GM23338 (cell line): Measurements from ENCODE around the gene ABHD10. TPM values are rescaled to one million over a fixed set of nuclear protein-coding genes. Genes with fewer than 3 reads are reported as not detected.

Experiments
- ATAC-seq: fragments of 200-7000 bp; cut with Tn5 transposase; 3 replicates; pipeline ENCODE4 v1.9.1; 2020
- DNase-seq: peaks from one replicate; pipeline ENCODE4 v3.0.0-alpha.2; 2015; ENCODE audit warnings: low spot score
- H2AFZ ChIP-seq: fragments of 200-600 bp; sonication (generic); 2 replicates; pipeline ENCODE4 v1.8.0; 2016; ENCODE audit warnings: antibody characterized with exemption, mild to moderate bottlenecking, moderate library complexity
- H3F3A ChIP-seq: fragments of 200-600 bp; sonication (generic); replicated peaks from 2 replicates; pipeline ENCODE4 v1.8.0; 2017; ENCODE audit warnings: antibody characterized with exemption, mixed run types, low read depth
- H3K27ac ChIP-seq: fragments of 200-600 bp; sonication (generic); 2 replicates; pipeline ENCODE4 v1.6.1; 2016; ENCODE audit warnings: low read depth
- H3K27me3 ChIP-seq: fragments of 200-600 bp; sonication (generic); 2 replicates; pipeline ENCODE4 v1.8.0; 2016; ENCODE audit warnings: mild to moderate bottlenecking, mixed run types, moderate library complexity; ENCODE audit not compliant: insufficient read depth
- H3K36me3 ChIP-seq: fragments of 200-600 bp; sonication (generic); 2 replicates; pipeline ENCODE4 v1.8.0; 2016; ENCODE audit warnings: mild to moderate bottlenecking; ENCODE audit not compliant: insufficient read depth
- H3K4me1 ChIP-seq: fragments of 200-600 bp; sonication (generic); 2 replicates; pipeline ENCODE4 v1.8.0; 2016; ENCODE audit warnings: mild to moderate bottlenecking, moderate library complexity; ENCODE audit not compliant: insufficient read depth
- H3K4me2 ChIP-seq: fragments of 200-600 bp; sonication (generic); 2 replicates; pipeline ENCODE4 v1.7.1; 2017; ENCODE audit warnings: mixed run types
- H3K4me3 ChIP-seq: fragments of 200-600 bp; sonication (generic); 2 replicates; pipeline ENCODE4 v1.6.1; 2016; ENCODE audit warnings: mixed run types
- H3K79me2 ChIP-seq: fragments of 200-600 bp; sonication (generic); replicated peaks from 2 replicates; pipeline ENCODE4 v1.8.0; 2017; ENCODE audit warnings: mild to moderate bottlenecking; ENCODE audit not compliant: insufficient read depth
- H3K9me2 ChIP-seq: fragments of 200-600 bp; sonication (generic); 2 replicates; pipeline ENCODE4 v1.8.0; 2017; ENCODE audit not compliant: insufficient read depth
- H4K20me1 ChIP-seq: fragments of 200-600 bp; sonication (generic); replicated peaks from 2 replicates; pipeline ENCODE4 v1.8.0; 2017; ENCODE audit warnings: mild to moderate bottlenecking; ENCODE audit not compliant: insufficient read depth
- H3K27ac Mint-ChIP-seq: 2 replicates; pipeline ENCODE4 v1.8.0; 2020; ENCODE audit warnings: inconsistent platforms, mild to moderate bottlenecking, moderate library complexity, mixed read lengths
- H3K27me3 Mint-ChIP-seq: 3 replicates; pipeline ENCODE4 v1.8.0; 2022; ENCODE audit warnings: low read depth, mild to moderate bottlenecking, moderate library complexity, mixed read lengths, inconsistent platforms; ENCODE audit not compliant: insufficient read depth, poor library complexity
- H3K36me3 Mint-ChIP-seq: 3 replicates; pipeline ENCODE4 v1.8.0; 2021; ENCODE audit warnings: low read depth, mild to moderate bottlenecking, inconsistent platforms, moderate library complexity, mixed read lengths
- H3K4me1 Mint-ChIP-seq: 3 replicates; pipeline ENCODE4 v1.8.0; 2020; ENCODE audit warnings: mild to moderate bottlenecking, inconsistent platforms, mixed read lengths
- H3K4me3 Mint-ChIP-seq: 3 replicates; pipeline ENCODE4 v1.8.0; 2021; ENCODE audit warnings: moderate library complexity, mild to moderate bottlenecking, inconsistent platforms, mixed read lengths
- H3K9me3 Mint-ChIP-seq: 3 replicates; pipeline ENCODE4 v1.8.0; 2020; ENCODE audit warnings: moderate library complexity, mild to moderate bottlenecking, inconsistent platforms, mixed read lengths
- CTCF ChIP-seq, 2 experiments: fragments of 200-600 bp in 1 of 2; sonication (generic) in 1 of 2; conservative IDR thresholded peaks; 2 replicates each; pipeline versions ENCODE4 v1.5.1 to v1.6.1; 2016 to 2017; ENCODE audit warnings: antibody characterized with exemption in 2 of 2, low read depth in 2 of 2, mild to moderate bottlenecking in 2 of 2, moderate library complexity in 1 of 2
- NANOG ChIP-seq: IDR thresholded peaks from 2 replicates; pipeline ENCODE4 v1.6.1; 2016; ENCODE audit warnings: antibody characterized with exemption, borderline replicate concordance
- polyA plus RNA-seq: library from polyadenylated mRNA; unstranded; fragments of >200 nt; fragmentation: Nextera tagmentation; extraction: Ambion mirVana; gene quantifications from 2 replicates; pipeline ENCODE4 v1.2.1, GENCODE V29; 2016
- total RNA-seq: library from RNA; depleted of rRNA; stranded (reverse); fragments of >200 nt; shearing (Covaris generic); gene quantifications from 2 replicates; pipeline ENCODE4 v1.2.3, GENCODE V29; 2014
- TF ChIP-seq, protein P1 (sequence below): fragments of 250-450 bp; sonication (Bioruptor Pico); IDR thresholded peaks from 2 replicates; pipeline ENCODE4 v1.5.0; 2020; ENCODE audit warnings: mild to moderate bottlenecking, moderate library complexity
- TF ChIP-seq, protein P2 (sequence below): IDR thresholded peaks from one replicate; pipeline ENCODE4 v1.6.1; 2018; ENCODE audit warnings: antibody characterized with exemption; ENCODE audit not compliant: unreplicated experiment

Gene ABHD10
- total and polyA plus RNA-seq, 2 experiments from 2014 or later = 16.9 to 28.0 TPM

DNA sequence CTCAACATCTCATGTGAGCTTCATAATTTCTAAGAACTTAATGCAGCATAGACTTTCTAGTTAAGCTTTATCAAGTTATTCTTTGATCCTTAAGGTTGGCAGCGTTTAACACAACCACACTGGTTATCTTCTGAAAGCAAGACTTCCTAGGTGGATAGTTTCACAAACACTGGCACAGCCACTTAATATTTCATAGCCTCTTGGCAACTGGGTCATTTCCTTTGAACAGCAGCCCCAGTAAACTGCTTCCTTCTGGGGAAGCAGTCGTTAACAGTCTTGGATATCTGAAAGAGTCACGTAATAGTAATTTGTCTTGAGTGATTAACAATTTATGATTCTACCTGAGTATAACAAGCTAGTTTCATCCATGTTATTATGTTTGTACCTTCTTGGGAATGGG lies 45.9 kb upstream of the ABHD10 start:
- peaks cover 9% of the 10 kb centered on the region; the same call in 1 of the 2 replicates for H3K4me1 ChIP-seq
- peaks cover 10% of the 10 kb centered on the region; the same call in 2 of the 3 replicates for H3K36me3 Mint-ChIP-seq
- peaks cover 1% of the 10 kb centered on the region for H3K27me3 Mint-ChIP-seq
- TF ChIP-seq NANOG = no peak
- no peak for TF ChIP-seq CTCF (conservative IDR thresholded peaks at IDR 0.05; ENCODE audit: low read depth in 2 of 2)
- TF ChIP-seq, protein P1, sequence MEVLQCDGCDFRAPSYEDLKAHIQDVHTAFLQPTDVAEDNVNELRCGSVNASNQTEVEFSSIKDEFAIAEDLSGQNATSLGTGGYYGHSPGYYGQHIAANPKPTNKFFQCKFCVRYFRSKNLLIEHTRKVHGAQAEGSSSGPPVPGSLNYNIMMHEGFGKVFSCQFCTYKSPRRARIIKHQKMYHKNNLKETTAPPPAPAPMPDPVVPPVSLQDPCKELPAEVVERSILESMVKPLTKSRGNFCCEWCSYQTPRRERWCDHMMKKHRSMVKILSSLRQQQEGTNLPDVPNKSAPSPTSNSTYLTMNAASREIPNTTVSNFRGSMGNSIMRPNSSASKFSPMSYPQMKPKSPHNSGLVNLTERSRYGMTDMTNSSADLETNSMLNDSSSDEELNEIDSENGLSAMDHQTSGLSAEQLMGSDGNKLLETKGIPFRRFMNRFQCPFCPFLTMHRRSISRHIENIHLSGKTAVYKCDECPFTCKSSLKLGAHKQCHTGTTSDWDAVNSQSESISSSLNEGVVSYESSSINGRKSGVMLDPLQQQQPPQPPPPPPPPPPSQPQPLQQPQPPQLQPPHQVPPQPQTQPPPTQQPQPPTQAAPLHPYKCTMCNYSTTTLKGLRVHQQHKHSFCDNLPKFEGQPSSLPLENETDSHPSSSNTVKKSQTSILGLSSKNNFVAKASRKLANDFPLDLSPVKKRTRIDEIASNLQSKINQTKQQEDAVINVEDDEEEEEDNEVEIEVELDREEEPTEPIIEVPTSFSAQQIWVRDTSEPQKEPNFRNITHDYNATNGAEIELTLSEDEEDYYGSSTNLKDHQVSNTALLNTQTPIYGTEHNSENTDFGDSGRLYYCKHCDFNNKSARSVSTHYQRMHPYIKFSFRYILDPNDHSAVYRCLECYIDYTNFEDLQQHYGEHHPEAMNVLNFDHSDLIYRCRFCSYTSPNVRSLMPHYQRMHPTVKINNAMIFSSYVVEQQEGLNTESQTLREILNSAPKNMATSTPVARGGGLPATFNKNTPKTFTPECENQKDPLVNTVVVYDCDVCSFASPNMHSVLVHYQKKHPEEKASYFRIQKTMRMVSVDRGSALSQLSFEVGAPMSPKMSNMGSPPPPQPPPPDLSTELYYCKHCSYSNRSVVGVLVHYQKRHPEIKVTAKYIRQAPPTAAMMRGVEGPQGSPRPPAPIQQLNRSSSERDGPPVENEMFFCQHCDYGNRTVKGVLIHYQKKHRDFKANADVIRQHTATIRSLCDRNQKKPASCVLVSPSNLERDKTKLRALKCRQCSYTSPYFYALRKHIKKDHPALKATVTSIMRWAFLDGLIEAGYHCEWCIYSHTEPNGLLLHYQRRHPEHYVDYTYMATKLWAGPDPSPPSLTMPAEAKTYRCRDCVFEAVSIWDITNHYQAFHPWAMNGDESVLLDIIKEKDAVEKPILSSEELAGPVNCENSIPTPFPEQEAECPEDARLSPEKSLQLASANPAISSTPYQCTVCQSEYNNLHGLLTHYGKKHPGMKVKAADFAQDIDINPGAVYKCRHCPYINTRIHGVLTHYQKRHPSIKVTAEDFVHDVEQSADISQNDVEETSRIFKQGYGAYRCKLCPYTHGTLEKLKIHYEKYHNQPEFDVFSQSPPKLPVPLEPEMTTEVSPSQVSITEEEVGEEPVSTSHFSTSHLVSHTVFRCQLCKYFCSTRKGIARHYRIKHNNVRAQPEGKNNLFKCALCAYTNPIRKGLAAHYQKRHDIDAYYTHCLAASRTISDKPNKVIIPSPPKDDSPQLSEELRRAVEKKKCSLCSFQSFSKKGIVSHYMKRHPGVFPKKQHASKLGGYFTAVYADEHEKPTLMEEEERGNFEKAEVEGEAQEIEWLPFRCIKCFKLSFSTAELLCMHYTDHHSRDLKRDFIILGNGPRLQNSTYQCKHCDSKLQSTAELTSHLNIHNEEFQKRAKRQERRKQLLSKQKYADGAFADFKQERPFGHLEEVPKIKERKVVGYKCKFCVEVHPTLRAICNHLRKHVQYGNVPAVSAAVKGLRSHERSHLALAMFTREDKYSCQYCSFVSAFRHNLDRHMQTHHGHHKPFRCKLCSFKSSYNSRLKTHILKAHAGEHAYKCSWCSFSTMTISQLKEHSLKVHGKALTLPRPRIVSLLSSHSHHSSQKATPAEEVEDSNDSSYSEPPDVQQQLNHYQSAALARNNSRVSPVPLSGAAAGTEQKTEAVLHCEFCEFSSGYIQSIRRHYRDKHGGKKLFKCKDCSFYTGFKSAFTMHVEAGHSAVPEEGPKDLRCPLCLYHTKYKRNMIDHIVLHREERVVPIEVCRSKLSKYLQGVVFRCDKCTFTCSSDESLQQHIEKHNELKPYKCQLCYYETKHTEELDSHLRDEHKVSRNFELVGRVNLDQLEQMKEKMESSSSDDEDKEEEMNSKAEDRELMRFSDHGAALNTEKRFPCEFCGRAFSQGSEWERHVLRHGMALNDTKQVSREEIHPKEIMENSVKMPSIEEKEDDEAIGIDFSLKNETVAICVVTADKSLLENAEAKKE (CRISPR knock-in tag) = no peak
- TF ChIP-seq, protein P2, sequence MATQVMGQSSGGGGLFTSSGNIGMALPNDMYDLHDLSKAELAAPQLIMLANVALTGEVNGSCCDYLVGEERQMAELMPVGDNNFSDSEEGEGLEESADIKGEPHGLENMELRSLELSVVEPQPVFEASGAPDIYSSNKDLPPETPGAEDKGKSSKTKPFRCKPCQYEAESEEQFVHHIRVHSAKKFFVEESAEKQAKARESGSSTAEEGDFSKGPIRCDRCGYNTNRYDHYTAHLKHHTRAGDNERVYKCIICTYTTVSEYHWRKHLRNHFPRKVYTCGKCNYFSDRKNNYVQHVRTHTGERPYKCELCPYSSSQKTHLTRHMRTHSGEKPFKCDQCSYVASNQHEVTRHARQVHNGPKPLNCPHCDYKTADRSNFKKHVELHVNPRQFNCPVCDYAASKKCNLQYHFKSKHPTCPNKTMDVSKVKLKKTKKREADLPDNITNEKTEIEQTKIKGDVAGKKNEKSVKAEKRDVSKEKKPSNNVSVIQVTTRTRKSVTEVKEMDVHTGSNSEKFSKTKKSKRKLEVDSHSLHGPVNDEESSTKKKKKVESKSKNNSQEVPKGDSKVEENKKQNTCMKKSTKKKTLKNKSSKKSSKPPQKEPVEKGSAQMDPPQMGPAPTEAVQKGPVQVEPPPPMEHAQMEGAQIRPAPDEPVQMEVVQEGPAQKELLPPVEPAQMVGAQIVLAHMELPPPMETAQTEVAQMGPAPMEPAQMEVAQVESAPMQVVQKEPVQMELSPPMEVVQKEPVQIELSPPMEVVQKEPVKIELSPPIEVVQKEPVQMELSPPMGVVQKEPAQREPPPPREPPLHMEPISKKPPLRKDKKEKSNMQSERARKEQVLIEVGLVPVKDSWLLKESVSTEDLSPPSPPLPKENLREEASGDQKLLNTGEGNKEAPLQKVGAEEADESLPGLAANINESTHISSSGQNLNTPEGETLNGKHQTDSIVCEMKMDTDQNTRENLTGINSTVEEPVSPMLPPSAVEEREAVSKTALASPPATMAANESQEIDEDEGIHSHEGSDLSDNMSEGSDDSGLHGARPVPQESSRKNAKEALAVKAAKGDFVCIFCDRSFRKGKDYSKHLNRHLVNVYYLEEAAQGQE = no peak
- no peak for ATAC-seq
- DNase-seq = no peak
- no peaks in the 10 kb centered on the region for H3K27me3 ChIP-seq
- no peaks in the 10 kb centered on the region for H3K36me3 ChIP-seq
- H4K20me1 ChIP-seq = no peaks in the 10 kb centered on the region
- no peak overlapping the region for H3K4me3 Mint-ChIP-seq
- H3K9me3 Mint-ChIP-seq = no peaks in the 10 kb centered on the region
- H3K27ac ChIP-seq = no peak overlapping the region
- no peaks in the 10 kb centered on the region for H3K79me2 ChIP-seq
- H3K27ac Mint-ChIP-seq = no peak overlapping the region
- H3F3A ChIP-seq = no peaks in the 10 kb centered on the region
- H3K4me1 Mint-ChIP-seq = peaks cover 4% of the 10 kb centered on the region
- H3K4me2 ChIP-seq = no peak overlapping the region
- H3K9me2 ChIP-seq = no peaks in the 10 kb centered on the region
- no peak overlapping the region for H2AFZ ChIP-seq
- no peak overlapping the region for H3K4me3 ChIP-seq
